Stimulated activated CD4-positive, alpha-beta T cell treated with anti-CD3 and anti-CD28 coated beads, Interleukin-1b, Interleukin-23, amount 100 ng/mL, for 4 hours (primary cell): ENCODE measurements around the gene SEBOX.
"Not testable (repeated sequence)": the region's sequence is repeated elsewhere in the genome, so short reads cannot be mapped to it uniquely, and the experiment has no call there.

ENCODE experiments used
- DNase-seq, 2 donors: peaks; one replicate each; pipeline ENCODE4 v3.0.0-alpha.2; 2020; ENCODE audit warnings: low read depth in 2 of 2

SEBOX gene

GRCh38 chr17:28340374-28340773, 24.6 kb downstream of the SEBOX start:
- no peak for DNase-seq

GRCh38 chr17:28339431-28339830, 25.6 kb downstream of the SEBOX start:
- no peak for DNase-seq

DNA sequence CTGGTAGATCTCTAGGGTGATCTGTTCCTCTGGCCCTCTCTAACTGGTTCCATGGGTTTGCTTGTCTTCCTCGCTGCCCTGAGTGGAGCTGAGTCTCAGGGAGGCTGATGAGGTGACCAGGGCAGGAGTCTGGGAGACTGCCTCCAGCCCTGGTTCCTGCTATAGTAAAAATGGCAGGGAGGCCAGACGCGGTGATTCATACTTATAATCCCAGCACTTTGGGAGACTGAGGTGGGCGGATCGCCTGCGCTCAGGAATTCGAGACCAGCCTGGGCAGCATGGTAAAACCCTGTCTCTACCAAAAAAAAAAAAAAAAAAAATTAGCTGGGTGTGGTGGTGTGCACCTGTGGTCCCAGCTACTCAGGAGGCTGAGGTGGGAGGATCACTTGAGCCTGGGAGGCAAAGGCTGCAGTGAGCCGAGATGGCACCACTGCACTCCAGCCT, 26.2 kb downstream of the SEBOX start:
- not testable (repeated sequence) for DNase-seq

DNA sequence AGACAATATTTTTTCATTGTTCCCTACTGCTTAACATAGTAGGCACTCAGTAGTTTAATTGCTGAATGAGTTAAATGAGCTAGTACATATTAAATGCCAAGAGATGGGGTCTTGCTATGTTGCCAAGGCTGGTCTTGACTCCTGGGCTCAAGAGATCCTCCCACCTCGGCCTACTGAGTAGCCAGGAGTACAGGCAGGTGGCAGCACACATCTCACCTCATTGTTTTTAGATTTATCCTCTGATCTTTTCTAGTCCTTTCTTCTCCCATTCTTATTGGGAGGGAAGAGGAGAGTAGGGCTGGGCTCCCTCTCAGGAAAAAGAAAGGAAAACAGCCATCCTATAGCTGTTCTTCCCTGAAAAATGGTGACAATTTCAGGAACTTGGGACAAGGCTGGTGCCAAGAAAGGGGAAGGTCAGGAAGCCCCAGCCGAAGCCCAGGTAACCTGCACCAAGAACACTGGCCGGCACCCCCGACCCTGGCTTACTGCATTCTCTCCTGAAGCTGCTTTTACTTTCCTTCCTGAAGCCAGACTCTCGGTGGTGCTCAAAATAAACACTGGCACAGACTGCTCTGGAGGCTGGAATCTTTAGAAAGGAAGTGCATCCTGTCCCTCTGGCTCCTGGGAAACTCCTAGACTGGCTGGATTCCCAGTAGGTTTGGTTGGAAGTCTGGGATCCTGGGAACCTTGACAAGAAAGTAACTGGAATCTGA, 26.8 kb downstream of the SEBOX start:
- no peak for DNase-seq

- peak in 1 of 2 donors; percentile 14 for DNase-seq
These were observed 28.8 kb downstream of the SEBOX start for GRCh38 chr17:28335959-28336871.

- DNase-seq: peak; percentile 88 to 95
These were observed 29.6 kb downstream of the SEBOX start, which contains the start of the genes IFT20 and TNFAIP1 for GRCh38 chr17:28335201-28335958. Gene IFT20, minus strand, starts transcription at chr17:28335472. Its CDS starts 3,487 bp downstream, at chr17:28331985. Gene TNFAIP1, plus strand, starts transcription at chr17:28335761. Its CDS starts 3,761 bp downstream, at chr17:28339522.

DNA sequence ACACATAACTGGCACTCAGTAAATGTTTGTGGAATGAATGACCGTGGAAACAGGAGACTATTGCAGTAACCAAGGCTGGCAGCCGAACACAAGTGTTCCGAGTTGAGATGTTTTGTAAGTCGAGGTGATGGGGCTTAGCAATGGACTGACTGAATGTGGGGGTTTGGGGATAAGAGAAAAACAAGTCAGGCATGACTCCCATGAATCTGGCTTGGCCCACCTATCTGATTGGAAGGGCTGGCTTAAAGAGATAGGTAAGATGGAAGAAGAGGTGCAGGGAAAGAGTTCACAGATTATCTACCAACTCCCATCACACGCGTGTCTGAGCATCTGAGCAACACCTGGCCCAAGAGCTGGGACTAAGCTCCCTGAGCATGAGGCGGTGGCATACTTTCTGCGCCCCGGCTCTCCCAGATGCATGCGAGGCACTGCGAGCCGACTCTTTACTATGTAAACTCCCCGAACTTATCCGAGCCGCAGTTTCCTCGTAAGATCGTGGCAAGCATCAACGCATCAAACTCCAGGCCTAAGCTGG, 30.3 kb downstream of the SEBOX start:
- no peak for DNase-seq

DNA sequence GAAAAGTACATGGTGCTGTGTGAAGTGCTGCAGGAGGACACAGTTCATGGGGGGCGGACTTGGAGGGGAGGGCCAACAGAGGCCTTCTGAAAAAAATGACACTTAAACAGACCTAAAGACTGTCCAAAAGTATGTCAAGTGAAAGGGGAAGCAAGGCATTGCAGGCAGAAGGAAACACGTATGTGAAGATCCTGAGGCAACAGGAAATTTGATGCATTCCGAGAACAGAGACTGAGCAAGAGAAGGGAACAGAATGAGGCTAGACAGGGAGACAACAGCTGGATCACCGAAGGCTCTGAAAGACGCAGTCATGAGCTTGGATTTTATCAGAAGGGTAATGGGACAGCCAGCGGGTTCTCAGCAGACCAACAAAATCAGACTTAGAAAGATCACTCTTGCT, 30.8 kb downstream of the SEBOX start:
- DNase-seq: no peak

GRCh38 chr17:28333083-28333746, 31.8 kb downstream of the SEBOX start:
- DNase-seq: no peak

GRCh38 chr17:28331891-28332420, 33.0 kb downstream of the SEBOX start:
- no peak for DNase-seq

GRCh38 chr17:28330671-28331070, 34.3 kb downstream of the SEBOX start:
- no peak for DNase-seq

DNA sequence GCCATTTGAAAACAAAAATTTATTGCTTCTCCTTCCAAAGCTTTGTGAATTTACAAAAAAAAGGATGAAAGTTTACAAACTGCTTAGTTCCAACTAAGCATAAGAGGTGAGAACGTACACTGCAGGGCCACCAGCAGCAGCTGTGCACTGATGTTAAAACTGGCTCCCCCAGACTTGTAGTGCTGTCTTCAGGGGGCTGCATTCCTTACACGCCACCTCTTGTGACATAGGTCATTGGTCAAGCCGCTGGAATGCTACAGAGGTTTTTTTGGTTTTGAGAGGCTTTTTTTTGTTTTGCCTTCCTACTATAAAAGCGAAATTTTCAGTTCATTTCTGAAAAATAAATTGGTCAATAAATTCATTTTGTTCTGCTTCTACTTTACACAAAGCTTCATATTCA, 36.7 kb downstream of the SEBOX start:
- no peak for DNase-seq

DNA sequence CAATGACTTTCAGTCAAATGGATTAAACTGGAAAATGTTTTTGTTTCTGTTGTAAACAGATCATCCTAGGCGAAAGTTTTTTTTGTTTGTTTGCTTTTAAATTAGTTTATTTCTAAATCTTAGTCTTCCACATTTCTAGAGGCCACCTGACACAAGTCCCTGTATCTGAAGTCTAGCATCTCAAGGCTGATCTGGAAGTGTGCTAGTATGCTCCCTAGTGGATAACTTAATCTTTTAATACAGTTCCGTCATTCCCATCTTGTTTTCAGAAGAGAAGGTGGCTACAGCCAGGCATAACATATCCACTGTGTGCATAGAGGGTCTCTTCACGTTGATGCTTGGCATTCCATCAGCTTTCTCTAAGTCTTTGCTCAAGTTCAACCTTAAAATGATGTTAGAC, 37.3 kb downstream of the SEBOX start:
- DNase-seq: no peak

DNA sequence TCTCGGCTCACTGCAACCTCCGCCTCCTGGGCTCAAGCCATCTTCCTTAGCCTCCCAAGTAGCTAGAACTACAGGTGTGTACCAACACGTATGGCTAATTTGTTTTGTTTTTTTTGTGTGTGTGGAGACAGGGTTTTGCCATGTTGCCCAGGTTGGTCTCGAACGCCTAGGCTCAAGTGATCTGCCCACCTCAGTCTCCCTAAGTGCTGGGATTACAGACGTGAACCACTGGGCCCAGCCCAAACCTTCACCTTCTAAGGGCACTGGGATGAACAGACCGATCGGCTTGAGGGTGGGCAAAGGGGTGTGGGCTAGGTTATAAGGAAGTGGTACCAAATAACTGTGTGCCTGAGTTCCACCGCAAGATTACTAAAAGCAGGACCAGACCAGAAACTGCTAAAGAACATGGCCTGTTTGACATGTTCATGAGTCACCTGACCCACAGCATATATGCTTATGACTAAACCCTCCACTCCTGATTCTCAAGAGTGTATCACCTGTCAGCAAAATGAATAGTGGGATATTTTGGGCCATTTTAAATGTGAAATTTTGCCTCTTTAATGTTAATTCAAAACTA, 37.9 kb downstream of the SEBOX start:
- DNase-seq: no peak

GRCh38 chr17:28326114-28326513, 38.9 kb downstream of the SEBOX start:
- no peak for DNase-seq

GRCh38 chr17:28325211-28325610, 39.8 kb downstream of the SEBOX start:
- no peak for DNase-seq

DNA sequence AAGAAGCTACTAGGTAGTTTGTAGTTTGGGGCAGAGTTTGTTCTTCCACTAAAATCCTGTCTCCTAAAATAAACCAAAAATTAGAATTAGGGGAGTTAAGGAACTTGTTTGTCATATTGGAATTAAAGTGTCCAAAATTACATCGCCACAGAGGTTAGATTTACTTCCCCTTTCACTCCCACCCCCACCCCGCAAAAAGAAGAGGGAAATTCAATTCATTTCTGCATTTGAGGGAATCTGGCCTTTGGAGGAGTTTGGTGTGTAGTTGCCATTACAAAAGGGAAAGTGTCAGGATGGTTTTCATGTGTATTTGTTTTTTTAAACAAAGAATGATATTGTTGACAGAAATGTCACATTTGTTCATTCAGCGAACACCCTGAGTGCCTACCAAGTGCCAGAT, 40.2 kb downstream of the SEBOX start:
- no peak for DNase-seq

GRCh38 chr17:28324267-28324745, 40.7 kb downstream of the SEBOX start:
- no peak for DNase-seq

DNA sequence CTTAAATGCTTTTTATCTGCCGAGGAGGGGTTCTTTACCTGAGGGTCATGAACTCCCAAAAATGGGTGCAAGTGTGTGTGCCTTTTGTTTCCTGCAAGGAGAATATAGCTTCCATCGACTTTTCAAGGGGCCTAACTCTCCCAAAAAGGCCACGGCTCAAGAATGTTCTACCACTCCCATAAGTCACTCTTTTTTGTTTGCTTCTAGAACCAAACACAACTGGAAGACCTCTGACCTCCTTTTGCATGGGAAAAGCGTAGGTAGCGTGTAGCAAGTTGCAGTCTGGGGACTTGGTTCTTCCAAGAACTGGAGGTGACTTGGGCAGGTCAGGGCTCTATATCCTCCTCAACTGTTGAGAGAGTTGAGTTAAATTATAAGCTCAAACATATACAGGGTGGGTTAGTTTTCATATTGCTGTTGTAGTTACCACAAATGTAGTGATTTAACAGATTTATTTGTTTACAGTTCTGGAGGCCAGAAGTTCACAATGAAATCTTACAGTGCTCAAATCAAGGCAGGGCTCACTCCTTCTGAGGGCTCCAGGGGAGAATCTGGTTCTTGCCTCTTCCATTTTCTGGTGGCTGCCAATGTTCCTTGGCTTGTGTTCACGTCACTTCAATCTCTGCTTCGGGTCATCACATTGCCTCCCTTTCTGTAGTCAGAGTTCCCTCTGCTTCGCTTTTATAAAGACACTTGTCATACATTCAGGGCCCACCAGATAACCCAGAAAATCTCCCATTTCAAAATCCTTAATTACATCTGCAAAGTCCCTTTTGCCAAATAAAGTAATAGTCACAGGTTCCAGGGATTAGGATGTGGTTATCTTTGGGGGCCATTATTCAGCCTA, 44.6 kb downstream of the SEBOX start:
- no peak for DNase-seq

DNA sequence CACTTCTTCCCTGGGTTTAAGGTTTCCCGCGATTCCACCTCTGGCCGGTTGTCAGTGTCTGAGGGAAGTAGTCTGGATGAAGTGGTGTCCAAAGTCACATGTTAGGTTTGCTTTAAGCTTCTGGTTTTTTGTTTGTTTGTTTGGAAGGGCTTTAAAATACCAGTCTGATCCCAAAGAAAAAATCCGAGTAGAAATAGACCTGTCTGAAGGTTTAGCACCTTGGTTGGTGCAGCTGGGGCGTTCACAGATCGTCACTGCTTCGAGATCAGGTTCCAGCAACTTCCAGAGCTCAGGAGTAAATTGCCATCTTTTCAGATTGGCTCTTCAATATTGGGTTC, 45.4 kb downstream of the SEBOX start:
- no peak for DNase-seq
